HCT116 (cell line): Measurements from ENCODE around the gene TPP1. TPM values are rescaled to one million over a fixed set of nuclear protein-coding genes. Genes with fewer than 3 reads are reported as not detected.

Experiments used
- ATAC-seq: fragments of 200-7000 bp; cut with Tn5 transposase; 2 replicates; pipeline ENCODE4 v1.9.1; 2020; ENCODE audit warnings: mild to moderate bottlenecking, moderate library complexity
- BruUV-seq: library from RNA; stranded (reverse); fragments of 400-500 nt; replicated peaks from 2 replicates; lab custom pipeline; 2021; lab: Mats Ljungman, UMichigan
- CTCF ChIA-PET: fragments of 300-600 bp; sonication (Branson Sonifier 250); formaldehyde crosslinking; loops from one replicate; lab custom pipeline; 2021; ENCODE audit warnings: antibody characterized with exemption; lab: Charles Lee
- POLR2A ChIA-PET: fragments of 300-600, 350-600 bp; sonication (Branson Sonifier 250); formaldehyde crosslinking; loops from one replicate; lab custom pipeline; 2021; ENCODE audit warnings: antibody characterized with exemption; lab: Charles Lee
- RAD21 ChIA-PET, 2 experiments: fragments of 300-600 bp; sonication (Branson Sonifier 250); formaldehyde crosslinking; loops; one replicate each; lab custom pipeline; 2023; ENCODE audit warnings: low total read pairs in 2 of 2; ENCODE audit not compliant: uncharacterized antibody in 2 of 2, unreplicated experiment in 2 of 2, low non-redundant PET in 1 of 2; lab: Charles Lee
- DNase-seq: peaks from one replicate; pipeline ENCODE4 v3.0.0-alpha.2; 2010; ENCODE audit warnings: low read depth, low spot score
- H2AFZ ChIP-seq: fragments of 200-600 bp; shearing (Covaris generic), sonication (generic); 2 replicates; pipeline ENCODE4 v1.6.1; 2017; ENCODE audit warnings: low read depth, mixed run types, mixed read lengths, antibody characterized with exemption, low read length; ENCODE audit not compliant: poor library complexity, severe bottlenecking
- H3K27ac ChIP-seq: 2 replicates; pipeline ENCODE4 v1.5.1; 2012; ENCODE audit warnings: low read depth, low read length
- H3K27me3 ChIP-seq: fragments of 200-600 bp; sonication (generic); 2 replicates; pipeline ENCODE4 v1.6.1; 2016; ENCODE audit warnings: mixed run types, low read length, mixed read lengths; ENCODE audit not compliant: insufficient read depth
- H3K36me3 ChIP-seq, 2 experiments: fragments of 200-500 bp in 1 of 2; fragments of 200-600 bp in 1 of 2; sonication (Bioruptor generic) in 1 of 2; sonication (generic) in 1 of 2; 2 replicates each; pipeline versions ENCODE4 v1.5.1 to v1.6.1; 2014 to 2016; ENCODE audit warnings: low read length in 2 of 2, inconsistent platforms in 1 of 2, mixed read lengths in 1 of 2, mixed run types in 1 of 2; ENCODE audit not compliant: insufficient read depth in 2 of 2, control insufficient read depth in 1 of 2
- H3K4me1 ChIP-seq, 2 experiments: fragments of 200-600 bp in 1 of 2; sonication (generic) in 1 of 2; 2 replicates each; pipeline versions ENCODE4 v1.5.1 to v1.6.1; 2012 to 2017; ENCODE audit warnings: low read length in 2 of 2, inconsistent platforms in 1 of 2, mild to moderate bottlenecking in 1 of 2, mixed read lengths in 1 of 2, mixed run types in 1 of 2, moderate library complexity in 1 of 2; ENCODE audit not compliant: insufficient read depth in 2 of 2, control insufficient read depth in 1 of 2
- H3K4me2 ChIP-seq: fragments of 200-600 bp; sonication (generic); 2 replicates; pipeline ENCODE4 v1.6.1; 2017; ENCODE audit warnings: mixed run types, low read length, mixed read lengths
- H3K4me3 ChIP-seq, 2 experiments: fragments of 200-600 bp in 1 of 2; sonication (generic) in 1 of 2; replicated peaks in 1 of 2; 2 replicates each; pipeline ENCODE4 v1.5.1; 2011 to 2016; ENCODE audit warnings: low read length in 2 of 2, control low read depth in 1 of 2, low read depth in 1 of 2, mild to moderate bottlenecking in 1 of 2, mixed read lengths in 1 of 2, mixed run types in 1 of 2
- H3K79me2 ChIP-seq: fragments of 200-600 bp; sonication (generic); 2 replicates; pipeline ENCODE4 v1.6.1; 2017; ENCODE audit warnings: mild to moderate bottlenecking, mixed run types, low read length, moderate library complexity, mixed read lengths; ENCODE audit not compliant: insufficient read depth
- H3K9ac ChIP-seq: fragments of 200-600 bp; sonication (generic); 2 replicates; pipeline ENCODE4 v1.6.1; 2016; ENCODE audit warnings: low read length, mixed read lengths
- H3K9me2 ChIP-seq: fragments of 200-600 bp; sonication (generic), shearing (Covaris generic); 2 replicates; pipeline ENCODE4 v1.6.1; 2017; ENCODE audit warnings: mixed run types, mild to moderate bottlenecking, moderate library complexity; ENCODE audit not compliant: insufficient read depth
- H3K9me3 ChIP-seq, 2 experiments: fragments of 200-500 bp in 1 of 2; fragments of 200-600 bp in 1 of 2; sonication (Bioruptor generic) in 1 of 2; sonication (generic) in 1 of 2; 2 replicates each; pipeline ENCODE4 v1.6.1; 2014 to 2017; ENCODE audit warnings: low read length in 2 of 2, mixed read lengths in 2 of 2, inconsistent platforms in 1 of 2, low read depth in 1 of 2, mild to moderate bottlenecking in 1 of 2, mixed run types in 1 of 2, moderate library complexity in 1 of 2; ENCODE audit not compliant: control insufficient read depth in 1 of 2, insufficient read depth in 1 of 2
- H4K20me1 ChIP-seq: fragments of 200-600 bp; sonication (generic), shearing (Covaris generic); 2 replicates; pipeline ENCODE4 v1.6.1; 2017; ENCODE audit warnings: mixed run types, mild to moderate bottlenecking, moderate library complexity; ENCODE audit not compliant: insufficient read depth
- CBX3 ChIP-seq: IDR thresholded peaks from 2 replicates; pipeline ENCODE4 v1.6.1; 2012; ENCODE audit warnings: low read depth
- FOSL1 ChIP-seq: IDR thresholded peaks from 2 replicates; pipeline ENCODE4 v1.6.1; 2012; ENCODE audit warnings: low read depth
- SIN3A ChIP-seq: IDR thresholded peaks from 2 replicates; pipeline ENCODE4 v1.6.1; 2012; ENCODE audit warnings: low read depth
- TCF7L2 ChIP-seq: IDR thresholded peaks from 2 replicates; pipeline ENCODE4 v1.7.0; 2011; ENCODE audit warnings: borderline replicate concordance, inconsistent platforms; ENCODE audit not compliant: insufficient read depth, insufficient read length; ENCODE audit errors: extremely low read depth
- ZBTB33 ChIP-seq: IDR thresholded peaks from 2 replicates; pipeline ENCODE4 v1.6.1; 2011; ENCODE audit warnings: mild to moderate bottlenecking, low read length, moderate library complexity; ENCODE audit not compliant: insufficient replicate concordance; ENCODE audit errors: extremely low read depth
- ZNF274 ChIP-seq: fragments of 200-500 bp; sonication (Bioruptor generic); IDR thresholded peaks from 2 replicates; pipeline ENCODE4 v1.6.1; 2014; ENCODE audit warnings: mild to moderate bottlenecking, low read depth, low read length, inconsistent platforms
- intact Hi-C: fragments of 100-400 bp; cut with micrococcal nuclease; formaldehyde crosslinking; loops from 2 replicates; pipeline ENCODE4 v1.10.0; 2022
- total RNA-seq: library from RNA; stranded (reverse); gene quantifications from one replicate; pipeline ENCODE4 v1.2.1, GENCODE V29; 2021; ENCODE audit not compliant: unreplicated experiment
- TF ChIP-seq, protein P1 (sequence below): IDR thresholded peaks from 2 replicates; pipeline ENCODE4 v1.6.1; 2012; ENCODE audit warnings: low read depth

TPP1 gene
- total RNA-seq, 1 experiment from 2014 or later: 44.7 TPM

DNA sequence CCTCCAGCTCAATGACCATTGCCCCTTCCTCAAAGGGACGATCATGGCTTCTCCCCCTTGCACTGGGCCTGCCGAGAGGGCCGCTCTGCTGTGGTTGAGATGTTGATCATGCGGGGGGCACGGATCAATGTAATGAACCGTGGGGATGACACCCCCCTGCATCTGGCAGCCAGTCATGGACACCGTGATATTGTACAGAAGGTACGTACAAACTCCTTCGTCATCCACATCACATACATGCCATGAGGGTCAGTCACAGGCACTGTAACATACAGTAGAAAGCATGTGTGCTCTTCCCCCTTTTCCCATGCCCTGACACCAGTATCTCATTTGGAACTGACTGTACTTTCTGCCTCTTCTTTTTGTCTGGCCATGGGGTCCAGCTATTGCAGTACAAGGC, 11.2 kb downstream of the TPP1 start:
- CTCF ChIA-PET: no interaction called here
- H3K79me2 ChIP-seq: peaks cover 73% of the 10 kb centered on the region
- H3K9me2 ChIP-seq: no peaks in the 10 kb centered on the region
- DNase-seq (no peak), ATAC-seq (no peak)
- no peaks in the 10 kb centered on the region for H3K9me3 ChIP-seq
- no peak overlapping the region for H3K4me2 ChIP-seq
- intact Hi-C loops: no loop called here
- H3K9ac ChIP-seq: no peak overlapping the region
- peaks cover 25 to 57% of the 10 kb centered on the region in 2 experiments for H3K4me1 ChIP-seq
- H3K36me3 ChIP-seq: peaks cover 21 to 42% of the 10 kb centered on the region in 2 experiments
- POLR2A ChIA-PET: no interaction called here
- no peaks in the 10 kb centered on the region for H3K27me3 ChIP-seq
- H3K27ac ChIP-seq: peak overlapping the region; percentile 78; the same call in 1 of the 2 replicates
- H4K20me1 ChIP-seq: no peaks in the 10 kb centered on the region
- H2AFZ ChIP-seq: no peak overlapping the region
- RAD21 ChIA-PET: no interaction called here
- H3K4me3 ChIP-seq: no peak overlapping the region
- BruUV-seq: no TSS peak
- TF ChIP-seq, protein P1, sequence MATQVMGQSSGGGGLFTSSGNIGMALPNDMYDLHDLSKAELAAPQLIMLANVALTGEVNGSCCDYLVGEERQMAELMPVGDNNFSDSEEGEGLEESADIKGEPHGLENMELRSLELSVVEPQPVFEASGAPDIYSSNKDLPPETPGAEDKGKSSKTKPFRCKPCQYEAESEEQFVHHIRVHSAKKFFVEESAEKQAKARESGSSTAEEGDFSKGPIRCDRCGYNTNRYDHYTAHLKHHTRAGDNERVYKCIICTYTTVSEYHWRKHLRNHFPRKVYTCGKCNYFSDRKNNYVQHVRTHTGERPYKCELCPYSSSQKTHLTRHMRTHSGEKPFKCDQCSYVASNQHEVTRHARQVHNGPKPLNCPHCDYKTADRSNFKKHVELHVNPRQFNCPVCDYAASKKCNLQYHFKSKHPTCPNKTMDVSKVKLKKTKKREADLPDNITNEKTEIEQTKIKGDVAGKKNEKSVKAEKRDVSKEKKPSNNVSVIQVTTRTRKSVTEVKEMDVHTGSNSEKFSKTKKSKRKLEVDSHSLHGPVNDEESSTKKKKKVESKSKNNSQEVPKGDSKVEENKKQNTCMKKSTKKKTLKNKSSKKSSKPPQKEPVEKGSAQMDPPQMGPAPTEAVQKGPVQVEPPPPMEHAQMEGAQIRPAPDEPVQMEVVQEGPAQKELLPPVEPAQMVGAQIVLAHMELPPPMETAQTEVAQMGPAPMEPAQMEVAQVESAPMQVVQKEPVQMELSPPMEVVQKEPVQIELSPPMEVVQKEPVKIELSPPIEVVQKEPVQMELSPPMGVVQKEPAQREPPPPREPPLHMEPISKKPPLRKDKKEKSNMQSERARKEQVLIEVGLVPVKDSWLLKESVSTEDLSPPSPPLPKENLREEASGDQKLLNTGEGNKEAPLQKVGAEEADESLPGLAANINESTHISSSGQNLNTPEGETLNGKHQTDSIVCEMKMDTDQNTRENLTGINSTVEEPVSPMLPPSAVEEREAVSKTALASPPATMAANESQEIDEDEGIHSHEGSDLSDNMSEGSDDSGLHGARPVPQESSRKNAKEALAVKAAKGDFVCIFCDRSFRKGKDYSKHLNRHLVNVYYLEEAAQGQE: no peak
- TF ChIP-seq CBX3 (no peak), SIN3A (no peak), ZBTB33 (no peak), TCF7L2 (no peak), FOSL1 (no peak), ZNF274 (no peak)
